Measurements from ENCODE around the gene RAMP1. TPM values are rescaled to one million over a fixed set of nuclear protein-coding genes. Genes with fewer than 3 reads are reported as not detected.

Gene RAMP1
- total RNA-seq, 1 donor: 2.1 TPM

DNA sequence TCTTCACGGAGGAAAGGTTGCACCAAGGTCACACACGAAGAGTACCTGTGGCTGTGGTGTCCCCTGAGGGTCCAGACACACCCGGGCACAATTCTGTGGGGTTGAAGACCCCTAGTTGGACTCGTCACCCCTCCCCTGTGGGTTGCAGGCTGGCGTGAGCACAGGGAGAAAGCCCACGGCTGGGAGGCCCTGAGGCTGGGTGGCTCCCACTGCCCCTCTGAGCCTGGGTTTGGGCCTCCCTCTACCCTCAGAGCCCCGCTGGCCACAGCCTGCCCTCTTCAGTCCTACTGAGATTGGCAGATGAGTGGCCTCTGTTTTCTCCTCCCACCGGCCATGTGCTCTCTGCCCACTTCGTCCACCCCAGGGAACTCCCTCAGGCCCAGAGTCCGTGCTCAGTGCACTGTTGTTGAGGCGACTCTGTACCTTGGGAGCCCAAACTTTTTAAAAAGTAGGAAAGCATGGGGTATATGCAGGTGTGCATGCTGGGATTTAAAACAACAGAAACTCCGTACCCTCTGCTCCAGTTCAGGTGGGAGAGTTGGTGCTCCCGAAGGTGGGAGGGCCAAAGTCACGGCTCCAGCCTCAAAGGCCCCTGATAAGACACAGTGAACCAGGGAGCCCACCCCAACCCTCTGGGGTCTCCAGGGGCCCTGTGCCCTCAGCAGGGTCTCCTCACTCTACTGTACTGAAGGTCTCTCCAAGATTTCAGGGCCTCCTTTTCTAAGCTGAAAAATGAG lies 19.1 kb downstream of the RAMP1 start:
- Histone ChIP-seq H3K4me1 (ENCODE audit: insufficient read depth, low read length) (no peaks in the 10 kb centered on the region), H3K9me3 (ENCODE audit: low read depth, low read length) (no peaks in the 10 kb centered on the region), H3K27me3 (ENCODE audit: insufficient read depth, low read length) (no peaks in the 10 kb centered on the region), H3K4me3 (ENCODE audit: low read length) (no peak overlapping the region)

DNA sequence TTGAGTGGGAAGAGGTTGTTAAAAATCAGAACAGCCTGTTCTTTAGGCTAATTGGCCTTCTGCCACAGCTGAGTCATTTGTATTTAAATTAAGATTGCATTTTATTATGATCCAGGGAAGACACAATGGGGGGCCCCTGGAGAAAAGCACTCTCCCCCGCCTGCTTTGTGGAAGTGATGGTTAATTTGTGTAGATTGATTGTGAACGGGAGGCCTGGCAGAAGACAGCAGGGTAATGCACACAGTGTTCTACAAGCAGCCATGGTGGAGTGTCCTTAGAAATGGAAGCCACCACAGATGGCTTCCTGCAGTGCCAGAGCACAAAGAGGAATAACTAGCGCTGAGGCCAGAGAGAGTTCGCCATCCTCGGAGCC lies 19.6 kb downstream of the RAMP1 start:
- no peaks in the 10 kb centered on the region for H3K9me3 ChIP-seq (ENCODE audit: low read depth, low read length)

DNA sequence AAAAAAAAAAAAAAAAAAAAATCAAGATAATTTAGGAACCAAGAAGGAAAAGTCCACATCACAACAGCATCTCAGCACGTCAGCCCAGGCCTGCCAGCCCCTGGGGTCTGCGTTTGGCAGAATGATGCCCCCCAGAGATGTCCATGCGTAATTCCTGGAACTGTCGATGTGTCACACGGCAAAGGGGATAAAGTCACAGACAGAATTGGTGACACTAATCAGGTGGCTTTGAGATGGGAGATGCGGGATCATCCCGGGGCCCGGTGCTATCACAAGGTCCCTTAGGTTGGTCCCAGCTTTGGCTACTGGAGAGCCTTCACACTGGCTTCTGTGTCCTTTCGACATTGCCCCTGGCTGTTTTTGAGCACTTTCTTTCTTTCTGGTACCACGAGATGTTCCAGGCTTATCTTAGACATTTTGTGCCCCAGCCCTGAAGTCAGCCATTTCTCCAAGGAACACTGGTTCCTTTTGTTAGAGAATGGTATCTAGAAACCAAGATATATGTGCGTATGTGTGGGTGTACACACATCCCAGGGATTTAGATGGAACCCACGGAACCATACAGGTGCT lies 20.7 kb downstream of the RAMP1 start:
- no peaks in the 10 kb centered on the region for H3K4me1 ChIP-seq (ENCODE audit: insufficient read depth, low read length)

More for the DNA sequence above, 19.6 kb downstream of the RAMP1 start:
- Histone ChIP-seq H3K4me3 (ENCODE audit: low read length) (no peak overlapping the region), H3K4me1 (ENCODE audit: insufficient read depth, low read length) (no peaks in the 10 kb centered on the region), H3K27me3 (ENCODE audit: insufficient read depth, low read length) (no peaks in the 10 kb centered on the region)

DNA sequence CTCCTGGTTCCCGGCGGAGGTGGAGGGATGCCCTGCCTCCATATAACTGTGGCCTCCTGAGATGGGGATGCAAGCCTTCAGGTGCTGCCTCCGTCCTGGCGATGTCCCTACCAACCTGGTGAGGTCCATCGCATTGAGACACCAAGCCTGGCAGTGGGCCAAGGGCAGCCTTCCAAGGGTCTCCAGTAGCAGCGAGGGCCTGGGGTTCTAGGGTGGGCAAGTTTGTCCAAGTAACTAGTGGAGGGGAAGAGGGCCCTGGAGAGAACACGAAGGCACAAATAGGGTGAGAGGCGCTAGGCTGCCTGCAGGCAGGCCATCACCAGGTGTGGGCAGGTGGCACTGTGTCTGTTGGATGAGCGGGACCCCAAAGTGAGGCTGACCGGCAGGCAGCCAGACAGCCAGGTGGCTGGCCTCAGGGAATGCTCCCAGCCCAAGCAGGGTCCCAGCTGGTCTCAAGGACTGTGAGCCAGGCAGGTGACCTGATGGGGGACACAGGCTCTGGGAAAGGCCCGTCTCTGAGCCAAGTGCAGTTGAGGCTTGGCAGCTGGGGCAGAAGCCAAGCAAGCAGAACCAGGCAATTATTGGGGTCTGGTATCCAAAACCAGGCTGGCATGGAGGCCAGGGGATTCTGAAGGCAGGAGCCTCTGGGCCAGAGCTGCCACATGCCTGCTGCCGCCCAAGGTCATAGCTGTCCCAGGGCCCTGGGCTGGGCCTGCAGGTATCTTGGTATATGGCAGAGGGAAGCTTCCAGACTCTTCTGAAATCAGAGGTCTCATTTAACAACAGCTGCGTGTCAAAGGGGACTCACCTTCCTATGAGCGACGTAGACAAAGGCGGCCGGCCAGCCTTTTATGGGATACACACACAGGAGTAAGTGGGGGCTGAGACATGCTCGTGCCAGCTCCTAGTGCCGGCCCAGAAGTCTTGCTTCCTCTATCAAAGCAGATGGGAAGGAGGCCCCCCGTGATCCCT lies 23.4 kb downstream of the RAMP1 start:
- Histone ChIP-seq H3K4me1 (ENCODE audit: insufficient read depth, low read length) (no peaks in the 10 kb centered on the region), H3K4me3 (ENCODE audit: low read length) (no peak overlapping the region), H3K27me3 (ENCODE audit: insufficient read depth, low read length) (no peaks in the 10 kb centered on the region), H3K9me3 (ENCODE audit: low read depth, low read length) (no peaks in the 10 kb centered on the region)

More for the DNA sequence above, 20.7 kb downstream of the RAMP1 start:
- no peak overlapping the region for H3K4me3 ChIP-seq (ENCODE audit: low read length)
- no peaks in the 10 kb centered on the region for H3K27me3 ChIP-seq (ENCODE audit: insufficient read depth, low read length)
- no peaks in the 10 kb centered on the region for H3K9me3 ChIP-seq (ENCODE audit: low read depth, low read length)

DNA sequence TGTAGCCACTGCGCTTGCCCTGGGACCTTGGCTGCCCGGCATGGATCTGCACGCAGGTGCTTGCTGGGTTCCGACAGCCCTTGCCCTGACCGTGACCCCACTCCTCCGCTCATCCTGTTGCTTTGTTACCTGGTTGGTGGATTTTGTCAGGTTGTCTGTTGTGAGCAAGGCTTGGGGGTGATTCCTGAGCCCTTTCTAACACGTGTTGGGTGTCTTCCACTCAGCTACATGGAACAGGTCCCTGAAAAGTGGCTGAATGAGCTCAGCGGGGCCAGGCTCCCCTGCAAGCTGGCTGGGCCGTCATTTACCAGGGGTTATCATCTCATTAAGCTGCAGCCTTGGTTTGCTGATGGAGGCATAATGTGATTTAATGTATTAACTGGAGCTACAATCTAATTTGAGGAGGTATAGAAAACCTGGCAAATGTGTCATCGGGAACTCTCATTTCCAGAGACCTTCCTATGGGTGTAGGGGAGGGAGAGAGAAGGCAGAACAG lies 24.6 kb downstream of the RAMP1 start:
- H3K4me3 ChIP-seq (ENCODE audit: low read length): no peak overlapping the region

DNA sequence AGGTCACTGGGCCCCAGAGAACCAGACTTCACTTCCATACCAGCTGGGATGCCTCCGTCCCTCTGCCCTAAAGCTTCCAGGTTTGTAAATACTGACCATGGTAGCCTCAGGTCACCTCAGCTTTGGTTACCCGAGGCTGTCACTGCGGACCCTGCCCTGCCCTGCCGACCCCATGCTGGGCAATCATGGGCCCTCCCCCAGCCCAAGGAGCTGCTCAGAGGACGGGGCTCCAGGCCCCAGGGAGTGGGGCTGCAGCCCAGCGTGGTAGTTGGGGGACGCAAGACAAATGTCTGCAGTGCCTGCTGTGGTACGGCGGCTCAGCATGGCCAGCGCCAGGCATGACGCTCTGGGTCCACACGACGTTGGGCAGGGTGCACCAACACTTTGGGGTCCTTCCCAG lies 25.3 kb downstream of the RAMP1 start:
- no peak overlapping the region for H3K4me3 ChIP-seq (ENCODE audit: low read length)
- H3K27me3 ChIP-seq (ENCODE audit: insufficient read depth, low read length): no peaks in the 10 kb centered on the region
- H3K4me1 ChIP-seq (ENCODE audit: insufficient read depth, low read length): no peaks in the 10 kb centered on the region
- H3K9me3 ChIP-seq (ENCODE audit: low read depth, low read length): no peaks in the 10 kb centered on the region

More for the DNA sequence above, 24.6 kb downstream of the RAMP1 start:
- no peaks in the 10 kb centered on the region for H3K9me3 ChIP-seq (ENCODE audit: low read depth, low read length)
- no peaks in the 10 kb centered on the region for H3K27me3 ChIP-seq (ENCODE audit: insufficient read depth, low read length)
- no peaks in the 10 kb centered on the region for H3K4me1 ChIP-seq (ENCODE audit: insufficient read depth, low read length)

DNA sequence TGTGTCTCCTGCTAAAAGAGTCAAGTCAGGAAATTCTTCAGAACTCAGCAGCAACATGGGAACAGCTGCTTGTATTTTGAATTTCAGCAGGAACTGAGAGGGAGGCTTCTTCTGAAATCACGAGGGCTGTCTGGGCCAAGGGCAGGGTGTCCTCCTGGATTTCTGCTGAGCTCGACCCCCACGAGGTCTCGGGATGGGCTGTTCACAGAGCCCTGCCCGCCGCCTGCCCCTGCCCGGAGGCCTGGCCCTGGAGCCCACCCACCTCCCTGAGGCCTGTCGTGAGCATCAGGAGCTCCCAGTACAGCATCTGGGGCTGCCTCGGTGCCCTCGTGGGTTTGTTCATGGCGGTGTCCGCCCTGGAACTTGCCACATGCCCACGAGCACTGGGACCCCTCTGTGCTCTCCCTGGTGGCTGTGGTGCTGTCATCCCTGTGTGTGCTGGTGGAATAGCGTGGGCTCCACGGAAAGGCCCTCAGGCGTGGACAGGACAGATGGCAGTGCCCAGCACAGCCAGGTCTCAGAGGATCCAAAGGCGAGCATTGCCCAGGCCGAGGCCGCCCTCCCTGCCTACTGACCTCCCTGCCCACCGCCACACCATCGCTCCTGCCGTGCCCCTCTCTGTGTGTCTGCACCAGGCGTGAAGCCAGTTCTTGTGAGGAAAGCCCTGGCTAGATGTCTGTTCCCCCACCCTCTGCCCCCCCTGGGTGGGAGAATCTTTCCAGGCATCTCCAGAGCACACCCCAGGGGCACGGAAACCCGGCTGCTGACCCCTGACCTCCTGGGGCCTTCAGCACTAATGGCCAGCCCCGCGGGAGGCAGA lies 25.9 kb downstream of the RAMP1 start:
- H3K9me3 ChIP-seq (ENCODE audit: low read depth, low read length): no peaks in the 10 kb centered on the region
- no peak overlapping the region for H3K4me3 ChIP-seq (ENCODE audit: low read length)
- H3K27me3 ChIP-seq (ENCODE audit: insufficient read depth, low read length): no peaks in the 10 kb centered on the region
- H3K4me1 ChIP-seq (ENCODE audit: insufficient read depth, low read length): no peaks in the 10 kb centered on the region

DNA sequence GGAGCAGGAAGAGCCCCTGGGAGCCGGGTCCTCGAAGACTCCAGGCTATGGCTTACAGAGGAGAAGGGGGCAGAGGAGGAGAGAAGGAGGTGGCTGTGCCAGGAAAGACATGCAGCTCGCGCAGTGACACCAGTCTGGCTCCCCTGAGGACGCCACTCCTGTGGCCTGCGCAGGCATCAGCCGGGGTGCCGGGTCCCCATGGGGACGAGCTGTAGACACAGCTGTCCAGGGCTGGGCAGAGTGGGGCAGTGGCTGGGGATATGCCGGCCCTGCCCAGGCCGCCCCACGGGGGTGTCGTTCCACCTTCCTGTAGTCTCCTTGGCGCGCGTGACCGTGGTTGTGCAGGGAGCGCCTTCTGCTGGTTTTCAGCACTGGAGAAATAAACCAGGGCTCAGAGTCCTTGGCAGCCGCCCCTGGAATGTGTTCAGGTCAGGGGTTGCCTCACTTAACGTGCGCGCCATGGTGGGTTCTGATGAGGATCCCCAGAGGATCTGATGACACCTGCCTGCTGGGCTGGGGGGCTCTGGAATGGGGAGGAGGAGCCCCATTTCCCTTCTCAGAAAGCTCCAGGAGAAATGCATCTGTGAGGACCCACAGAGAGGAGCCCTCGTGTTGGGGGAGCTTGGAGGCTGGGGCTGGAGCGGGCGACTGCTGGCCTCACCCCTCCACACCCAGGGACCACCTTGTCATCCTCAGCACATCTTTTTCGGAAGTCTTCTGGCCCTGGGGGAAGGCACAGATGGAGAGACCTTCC lies 26.7 kb downstream of the RAMP1 start:
- H3K4me1 ChIP-seq (ENCODE audit: insufficient read depth, low read length): no peaks in the 10 kb centered on the region
- H3K9me3 ChIP-seq (ENCODE audit: low read depth, low read length): no peaks in the 10 kb centered on the region
- H3K27me3 ChIP-seq (ENCODE audit: insufficient read depth, low read length): no peaks in the 10 kb centered on the region
- H3K4me3 ChIP-seq (ENCODE audit: low read length): no peak overlapping the region

DNA sequence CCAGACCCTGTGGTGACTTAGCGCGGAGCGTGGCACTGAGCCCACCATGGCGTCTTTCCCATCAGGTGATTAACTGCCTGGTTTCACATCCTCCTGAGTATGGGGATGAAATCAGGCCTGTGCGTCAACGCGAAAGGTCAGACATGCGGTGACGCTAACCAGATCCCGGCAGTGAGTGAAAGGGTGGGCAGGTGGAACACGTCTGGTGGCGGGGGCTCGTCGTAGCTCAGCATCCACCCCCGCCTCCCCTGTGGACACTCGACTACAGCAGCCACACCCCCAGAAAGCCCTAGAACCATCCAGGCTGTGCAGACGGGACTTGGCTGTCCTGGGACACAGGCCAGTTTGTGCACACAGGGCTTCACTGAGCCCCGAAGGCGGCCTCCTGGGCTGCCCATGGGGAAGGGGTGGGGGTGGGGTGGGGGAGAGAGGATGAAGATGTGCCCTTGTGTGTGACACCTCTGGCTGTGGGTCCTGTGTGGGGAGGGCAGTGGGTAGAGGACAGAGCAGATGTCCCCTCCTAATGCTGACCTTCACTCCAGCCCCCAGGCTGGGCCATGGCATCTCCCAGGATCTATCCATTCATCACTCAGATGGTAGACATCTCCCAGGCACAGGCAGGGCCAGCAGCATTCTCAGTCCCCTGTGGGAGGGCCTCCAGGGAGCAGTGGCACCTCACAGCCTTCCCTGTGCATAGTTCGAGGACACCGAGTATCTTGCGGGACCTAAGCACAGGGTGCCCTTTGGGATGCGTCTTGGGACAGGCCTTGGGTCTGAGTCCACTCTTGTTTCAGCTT lies 27.5 kb downstream of the RAMP1 start:
- Histone ChIP-seq H3K9me3 (ENCODE audit: low read depth, low read length) (no peaks in the 10 kb centered on the region), H3K4me1 (ENCODE audit: insufficient read depth, low read length) (no peaks in the 10 kb centered on the region), H3K4me3 (ENCODE audit: low read length) (no peak overlapping the region), H3K27me3 (ENCODE audit: insufficient read depth, low read length) (no peaks in the 10 kb centered on the region)

DNA sequence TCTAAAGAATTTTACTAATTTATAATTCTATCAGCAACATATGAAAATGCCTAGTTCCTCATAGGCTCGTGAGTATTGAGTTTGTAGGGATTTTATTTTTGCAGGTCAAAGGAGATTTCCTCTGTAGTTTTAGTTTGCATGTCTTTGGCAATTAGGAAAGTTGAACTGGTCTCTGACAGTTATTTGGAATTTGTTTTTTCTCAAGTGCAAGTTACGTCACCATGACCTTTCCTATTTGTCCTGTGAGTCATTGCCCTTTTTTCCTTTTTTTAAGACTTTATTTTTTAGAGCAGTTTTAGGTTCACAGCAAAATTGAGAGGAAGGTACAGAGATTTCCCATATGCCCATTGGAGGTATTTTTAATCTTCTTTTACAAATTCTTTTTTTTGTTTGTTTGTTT lies 29.0 kb downstream of the RAMP1 start:
- no peaks in the 10 kb centered on the region for H3K27me3 ChIP-seq (ENCODE audit: insufficient read depth, low read length)
- H3K4me3 ChIP-seq (ENCODE audit: low read length): no peak overlapping the region
- no peaks in the 10 kb centered on the region for H3K9me3 ChIP-seq (ENCODE audit: low read depth, low read length)
- peaks cover 8% of the 10 kb centered on the region for H3K4me1 ChIP-seq (ENCODE audit: insufficient read depth, low read length)

DNA sequence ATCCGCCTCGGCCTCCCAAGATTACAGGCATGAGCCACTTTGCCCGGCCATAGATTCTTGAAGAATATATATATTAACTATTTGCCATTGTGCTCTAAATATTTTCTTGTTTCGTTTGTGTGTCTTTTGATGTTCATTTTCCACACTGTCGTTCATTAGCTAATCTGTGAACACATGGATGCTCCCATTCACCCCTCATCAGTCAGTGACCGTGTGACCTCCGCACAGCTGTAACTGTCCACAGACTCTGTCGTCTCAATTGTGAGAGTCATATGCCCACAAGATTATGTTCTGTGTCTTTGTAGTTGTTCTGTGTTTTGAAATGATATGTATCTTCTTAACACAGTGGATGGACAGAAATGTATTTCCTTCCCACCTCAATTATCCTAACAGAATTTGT lies 29.6 kb downstream of the RAMP1 start:
- Histone ChIP-seq H3K27me3 (ENCODE audit: insufficient read depth, low read length) (no peaks in the 10 kb centered on the region), H3K9me3 (ENCODE audit: low read depth, low read length) (no peaks in the 10 kb centered on the region), H3K4me1 (ENCODE audit: insufficient read depth, low read length) (peaks cover 8% of the 10 kb centered on the region), H3K4me3 (ENCODE audit: low read length) (no peak overlapping the region)

DNA sequence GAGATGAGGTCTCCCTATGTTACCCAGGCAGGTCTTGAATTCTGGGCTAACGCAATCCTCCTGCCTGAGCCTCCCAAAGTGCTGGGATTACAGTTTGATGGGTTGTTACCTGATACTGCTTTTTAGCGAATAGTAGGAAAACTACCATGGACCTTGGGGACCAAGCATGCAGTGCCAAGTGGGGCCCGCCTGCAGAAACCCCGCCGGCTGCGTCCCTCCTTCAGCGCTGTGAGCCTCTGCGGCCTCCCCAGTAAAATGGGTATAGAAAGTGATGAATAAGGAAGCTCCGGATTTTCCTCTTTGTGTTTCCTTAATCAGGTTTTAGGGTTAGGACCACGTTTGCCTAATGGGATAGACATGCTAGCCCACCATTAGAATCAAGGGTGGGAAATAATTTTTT lies 30.4 kb downstream of the RAMP1 start:
- Histone ChIP-seq H3K4me3 (ENCODE audit: low read length) (no peak overlapping the region), H3K9me3 (ENCODE audit: low read depth, low read length) (no peaks in the 10 kb centered on the region), H3K4me1 (ENCODE audit: insufficient read depth, low read length) (peaks cover 8% of the 10 kb centered on the region), H3K27me3 (ENCODE audit: insufficient read depth, low read length) (no peaks in the 10 kb centered on the region)

DNA sequence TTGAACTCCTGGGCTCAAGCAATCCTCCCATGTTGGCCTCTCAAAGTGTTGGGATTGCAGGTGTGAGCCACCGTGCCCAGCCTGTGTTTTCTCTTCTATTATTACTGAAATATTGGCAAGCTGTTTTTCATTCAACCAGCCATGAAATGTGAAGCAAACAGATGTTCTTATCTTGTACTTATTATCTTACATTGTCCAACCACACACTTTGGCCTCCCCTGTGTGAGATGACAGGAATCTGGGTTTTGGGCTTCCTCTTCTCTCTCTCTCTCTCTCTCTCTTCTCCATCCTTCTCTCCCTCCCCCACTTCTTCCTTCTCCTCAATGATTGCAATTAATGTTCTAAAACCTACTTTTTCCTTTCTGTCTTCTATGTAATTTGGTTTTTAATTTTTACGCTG lies 33.1 kb downstream of the RAMP1 start:
- H3K4me3 ChIP-seq (ENCODE audit: low read length): no peak overlapping the region
- H3K27me3 ChIP-seq (ENCODE audit: insufficient read depth, low read length): no peaks in the 10 kb centered on the region
- H3K9me3 ChIP-seq (ENCODE audit: low read depth, low read length): no peaks in the 10 kb centered on the region
- peaks cover 8% of the 10 kb centered on the region for H3K4me1 ChIP-seq (ENCODE audit: insufficient read depth, low read length)
